Tibial nerve (tissue), 4 donors: ENCODE results near the gene RYR3.

Source experiments
- CTCF ChIP-seq, 5 experiments: fragments of 200-600 bp in 3 of 5; fragments of 450-650 bp in 2 of 5; sonication (generic) in 3 of 5; IDR thresholded peaks; one replicate each; pipeline ENCODE4 v1.5.1; 2016 to 2019; ENCODE audit warnings: antibody characterized with exemption in 5 of 5, mild to moderate bottlenecking in 3 of 5, moderate library complexity in 2 of 5
- EP300 ChIP-seq, 2 donors: sonication (generic); formaldehyde crosslinking; IDR thresholded peaks; one replicate each; pipeline ENCODE4 v1.6.1; 2017; ENCODE audit warnings: antibody characterized with exemption in 2 of 2, mild to moderate bottlenecking in 1 of 2
- POLR2A ChIP-seq, 2 donors: fragments of 450-650 bp; IDR thresholded peaks; one replicate each; pipeline ENCODE4 v1.6.1; 2017; ENCODE audit warnings: antibody characterized with exemption in 2 of 2, mild to moderate bottlenecking in 2 of 2, moderate library complexity in 2 of 2

- TF ChIP-seq CTCF (IDR thresholded peaks at IDR 0.05) (no peak), POLR2A (IDR thresholded peaks at IDR 0.05) (no peak), EP300 (IDR thresholded peaks at IDR 0.05) (no peak)
Observed at GRCh38 chr15:33701304-33701696, 390.5 kb downstream of the RYR3 start.
